Skeletal muscle tissue (tissue), 4 donors: ENCODE results near the gene ISX. TPM values are rescaled to one million over a fixed set of nuclear protein-coding genes. Genes with fewer than 3 reads are reported as not detected.

Source experiments
- H3K27ac ChIP-seq: one replicate; pipeline ENCODE4 v1.7.0; 2013; ENCODE audit warnings: mild to moderate bottlenecking, low read depth, low read length, inconsistent platforms
- H3K27me3 ChIP-seq, 3 donors: one replicate each; pipeline ENCODE4 v1.7.0; 2013; ENCODE audit warnings: low read length in 3 of 3; ENCODE audit not compliant: control insufficient read depth in 3 of 3, insufficient read depth in 3 of 3
- H3K36me3 ChIP-seq, 3 donors: one replicate each; pipeline ENCODE4 v1.7.0; 2013; ENCODE audit warnings: low read length in 3 of 3; ENCODE audit not compliant: control insufficient read depth in 3 of 3, insufficient read depth in 3 of 3
- H3K4me1 ChIP-seq, 3 donors: one replicate each; pipeline ENCODE4 v1.7.0; 2013; ENCODE audit warnings: low read length in 3 of 3, mild to moderate bottlenecking in 3 of 3; ENCODE audit not compliant: control insufficient read depth in 3 of 3, insufficient read depth in 3 of 3
- H3K4me3 ChIP-seq, 3 donors: one replicate each; pipeline ENCODE4 v1.7.0; 2013; ENCODE audit warnings: low read length in 3 of 3
- H3K9ac ChIP-seq, 3 donors: one replicate each; pipeline ENCODE4 v1.7.0; 2013; ENCODE audit warnings: low read length in 3 of 3, mild to moderate bottlenecking in 3 of 3, moderate library complexity in 2 of 3, low read depth in 1 of 3
- H3K9me3 ChIP-seq, 3 donors: one replicate each; pipeline ENCODE4 v1.7.0; 2013; ENCODE audit warnings: low read length in 3 of 3; ENCODE audit not compliant: control insufficient read depth in 3 of 3
- total RNA-seq: library from RNA; depleted of rRNA; stranded (reverse); fragments of >200 nt; gene quantifications from one replicate; pipeline ENCODE4 v1.2.3, GENCODE V29; 2014
- donor health status: Osteomylitis.

The ISX gene
- total RNA-seq, 1 donor from 2014 or later: not detected

GRCh38 chr22:35098921-35099320, 33.0 kb downstream of the ISX start:
- H3K9me3 ChIP-seq: no peaks in the 10 kb centered on the region
- no peak overlapping the region for H3K27ac ChIP-seq

GRCh38 chr22:35099883-35100282, 33.9 kb downstream of the ISX start:
- H3K9me3 ChIP-seq: peaks cover 0 to 2% (median 0%) of the 10 kb centered on the region in 3 donors
- H3K36me3 ChIP-seq: no peaks in the 10 kb centered on the region
- H3K4me1 ChIP-seq: no peaks in the 10 kb centered on the region
- peaks cover 4 to 9% (median 5%) of the 10 kb centered on the region in 3 donors for H3K27me3 ChIP-seq
- H3K27ac ChIP-seq: no peak overlapping the region
- H3K9ac ChIP-seq: no peak overlapping the region
- no peak overlapping the region for H3K4me3 ChIP-seq

More at GRCh38 chr22:35098921-35099320, 33.0 kb downstream of the ISX start:
- Histone ChIP-seq H3K4me3 (no peak overlapping the region), H3K27me3 (peaks cover 4 to 9% (median 9%) of the 10 kb centered on the region in 3 donors), H3K9ac (no peak overlapping the region), H3K4me1 (no peaks in the 10 kb centered on the region), H3K36me3 (no peaks in the 10 kb centered on the region)

GRCh38 chr22:35102663-35103062, 36.7 kb downstream of the ISX start:
- no peak overlapping the region for H3K4me3 ChIP-seq
- peaks cover 0 to 4% (median 0%) of the 10 kb centered on the region in 3 donors for H3K9me3 ChIP-seq
- peaks cover 0 to 6% (median 3%) of the 10 kb centered on the region in 3 donors for H3K27me3 ChIP-seq
- no peak overlapping the region for H3K9ac ChIP-seq
- no peak overlapping the region for H3K27ac ChIP-seq
- no peaks in the 10 kb centered on the region for H3K36me3 ChIP-seq
- no peaks in the 10 kb centered on the region for H3K4me1 ChIP-seq

- no peak overlapping the region for H3K27ac ChIP-seq
- no peak overlapping the region for H3K9ac ChIP-seq
- no peaks in the 10 kb centered on the region for H3K4me1 ChIP-seq
- peaks cover 0 to 5% (median 3%) of the 10 kb centered on the region in 3 donors for H3K27me3 ChIP-seq
- peaks cover 0 to 4% (median 0%) of the 10 kb centered on the region in 3 donors for H3K9me3 ChIP-seq
- no peaks in the 10 kb centered on the region for H3K36me3 ChIP-seq
- no peak overlapping the region for H3K4me3 ChIP-seq
These were observed 37.8 kb downstream of the ISX start for GRCh38 chr22:35103761-35104160.

GRCh38 chr22:35104491-35104890, 38.5 kb downstream of the ISX start:
- Histone ChIP-seq H3K36me3 (no peaks in the 10 kb centered on the region), H3K27me3 (peaks cover 3 to 8% (median 4%) of the 10 kb centered on the region in 3 donors), H3K9ac (no peak overlapping the region), H3K4me3 (no peak overlapping the region), H3K4me1 (no peaks in the 10 kb centered on the region), H3K9me3 (peaks cover 0 to 4% (median 0%) of the 10 kb centered on the region in 3 donors), H3K27ac (no peak overlapping the region)

- Histone ChIP-seq H3K27me3 (peaks cover 5 to 10% (median 8%) of the 10 kb centered on the region in 3 donors), H3K9me3 (peaks cover 0 to 4% (median 0%) of the 10 kb centered on the region in 3 donors), H3K27ac (no peak overlapping the region), H3K9ac (no peak overlapping the region), H3K36me3 (no peaks in the 10 kb centered on the region), H3K4me1 (no peaks in the 10 kb centered on the region), H3K4me3 (no peak overlapping the region)
These were observed 43.7 kb downstream of the ISX start for GRCh38 chr22:35109616-35110015.

GRCh38 chr22:35111244-35111643, 45.3 kb downstream of the ISX start:
- H3K4me1 ChIP-seq: no peaks in the 10 kb centered on the region
- H3K9ac ChIP-seq: no peak overlapping the region
- peaks cover 8 to 18% (median 8%) of the 10 kb centered on the region in 3 donors for H3K27me3 ChIP-seq
- no peak overlapping the region for H3K27ac ChIP-seq
- no peak overlapping the region for H3K4me3 ChIP-seq
- no peaks in the 10 kb centered on the region for H3K36me3 ChIP-seq
- no peaks in the 10 kb centered on the region for H3K9me3 ChIP-seq

GRCh38 chr22:35113341-35113740, 47.4 kb downstream of the ISX start:
- Histone ChIP-seq H3K9me3 (no peaks in the 10 kb centered on the region), H3K4me1 (no peaks in the 10 kb centered on the region), H3K9ac (no peak overlapping the region), H3K27me3 (peaks cover 8 to 24% (median 14%) of the 10 kb centered on the region in 3 donors), H3K27ac (no peak overlapping the region), H3K36me3 (no peaks in the 10 kb centered on the region), H3K4me3 (no peak overlapping the region)

- H3K27me3 ChIP-seq: peaks cover 4 to 24% (median 10%) of the 10 kb centered on the region in 3 donors
- no peak overlapping the region for H3K4me3 ChIP-seq
- H3K9ac ChIP-seq: no peak overlapping the region
- no peaks in the 10 kb centered on the region for H3K4me1 ChIP-seq
- no peak overlapping the region for H3K27ac ChIP-seq
- H3K36me3 ChIP-seq: no peaks in the 10 kb centered on the region
- no peaks in the 10 kb centered on the region for H3K9me3 ChIP-seq
These were observed 48.4 kb downstream of the ISX start for GRCh38 chr22:35114131-35114980.

- Histone ChIP-seq H3K36me3 (no peaks in the 10 kb centered on the region), H3K4me3 (no peak overlapping the region), H3K27ac (no peak overlapping the region), H3K27me3 (peaks cover 0 to 20% (median 10%) of the 10 kb centered on the region in 3 donors), H3K9me3 (no peaks in the 10 kb centered on the region), H3K4me1 (no peaks in the 10 kb centered on the region), H3K9ac (no peak overlapping the region)
These were observed 49.6 kb downstream of the ISX start for GRCh38 chr22:35115515-35115914.
